DLD1 (cell line): Measurements from ENCODE around the gene SAMD8.

Source experiments
- in situ Hi-C: cut with HindIII; loops from 2 replicates; pipeline ENCODE4 v1.10.0; 2017; ENCODE audit warnings: low sequenced_read_pairs

The SAMD8 gene

DNA sequence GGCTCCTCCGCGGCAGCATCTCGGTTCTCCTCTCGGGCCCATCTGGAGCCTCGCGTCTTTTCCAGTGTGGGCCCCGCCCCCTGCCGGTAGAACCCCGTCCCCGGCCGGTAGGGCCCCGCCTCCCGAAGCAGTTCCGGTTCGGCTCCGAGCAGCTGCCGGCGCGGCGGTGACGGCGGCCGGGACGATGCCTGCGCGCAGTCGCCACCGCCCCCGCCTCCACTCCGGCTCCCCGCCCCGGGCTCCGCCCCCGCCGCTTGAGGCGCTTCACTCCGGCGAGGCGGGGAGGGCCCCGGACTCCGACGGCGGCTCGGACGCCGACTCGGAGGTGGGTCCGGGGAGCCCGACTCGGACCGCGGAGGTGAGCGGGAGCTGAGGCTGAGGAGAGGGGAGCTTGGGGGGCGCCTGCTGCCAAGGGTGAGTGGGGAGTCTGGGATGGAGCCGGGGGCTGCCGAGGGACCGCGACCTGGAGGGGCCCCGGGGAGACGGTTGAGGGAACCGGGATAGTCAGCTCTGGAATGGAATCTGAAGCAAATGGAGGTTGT is at the start of gene SAMD8:
Gene SAMD8 (plus strand): TSS at position 292 of the 542 bp plus-strand sequence. CDS start 38,873 bp downstream, outside the sequence.
- in situ Hi-C loops, result no loop called here

DNA sequence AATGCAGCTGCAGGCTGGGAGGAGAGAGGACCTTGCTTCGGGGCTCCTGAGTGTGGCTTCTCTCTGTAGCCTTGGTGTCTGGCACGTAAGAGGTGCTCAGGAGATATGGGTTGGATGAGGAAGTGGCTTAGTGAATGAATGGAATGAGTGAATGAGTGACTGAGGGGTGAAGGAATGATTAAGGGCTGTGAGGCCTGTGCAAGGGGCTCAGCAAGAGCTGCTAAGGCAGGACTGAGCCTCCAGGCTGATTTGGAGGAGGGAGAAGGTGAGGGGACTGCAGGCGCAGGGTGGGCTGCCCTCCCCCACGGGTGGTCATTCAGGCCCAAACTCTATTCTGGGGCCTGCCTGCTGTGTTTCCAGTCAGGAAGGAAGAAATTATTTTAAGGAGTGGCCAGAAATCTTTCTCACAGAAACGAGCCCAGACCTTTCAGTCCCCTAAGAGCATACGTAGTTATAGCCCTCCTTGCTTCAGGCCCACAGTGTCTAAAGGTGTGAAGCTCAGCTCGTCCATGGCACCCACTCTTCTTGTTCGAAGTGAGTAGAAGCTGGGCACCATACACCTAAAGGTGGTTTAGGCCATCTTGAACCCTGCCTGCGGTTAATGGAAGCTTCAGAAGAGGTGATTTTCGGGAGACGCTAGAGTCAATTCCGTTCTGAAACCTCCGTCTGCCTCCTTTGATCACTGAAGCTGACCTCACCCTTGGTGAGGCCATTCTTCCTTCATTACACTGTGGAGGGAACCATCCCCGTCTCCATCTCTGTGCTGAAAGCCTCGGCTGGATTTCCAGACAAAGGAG is 49.5 kb upstream of the SAMD8 start:
- in situ Hi-C loops, result no loop called here

- in situ Hi-C loops, result no loop called here
Observed at GRCh38 chr10:75062506-75063299, 48.8 kb upstream of the SAMD8 start.

GRCh38 chr10:75063461-75064230 is 47.8 kb upstream of the SAMD8 start:
- in situ Hi-C loops, result no loop called here

- in situ Hi-C loops, result no loop called here
Observed at GRCh38 chr10:75065076-75065475, 46.4 kb upstream of the SAMD8 start.

- in situ Hi-C loops, result no loop called here
Observed at GRCh38 chr10:75066271-75066670, 45.2 kb upstream of the SAMD8 start.

GRCh38 chr10:75067272-75067671 is 44.2 kb upstream of the SAMD8 start:
- in situ Hi-C loops, result no loop called here

DNA sequence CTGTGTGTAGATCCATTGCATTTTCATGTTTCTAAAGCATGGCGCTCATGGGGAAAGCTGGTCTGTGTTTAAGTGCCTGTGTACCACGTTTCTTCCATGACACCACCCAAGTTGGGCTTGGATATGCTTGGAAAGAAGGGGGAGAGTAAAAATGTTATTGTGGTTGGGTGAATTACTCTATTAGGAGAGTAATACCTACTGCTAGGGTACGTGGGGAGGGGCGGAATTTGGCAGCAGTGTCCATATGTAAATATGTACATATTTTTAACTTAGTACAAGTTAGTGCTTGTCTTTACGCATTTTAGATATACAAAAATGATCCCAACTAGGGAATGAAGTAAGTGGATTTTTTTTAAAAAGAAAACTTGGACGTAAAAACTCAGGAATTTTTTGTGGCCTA is 42.9 kb upstream of the SAMD8 start:
- in situ Hi-C loops, result no loop called here

DNA sequence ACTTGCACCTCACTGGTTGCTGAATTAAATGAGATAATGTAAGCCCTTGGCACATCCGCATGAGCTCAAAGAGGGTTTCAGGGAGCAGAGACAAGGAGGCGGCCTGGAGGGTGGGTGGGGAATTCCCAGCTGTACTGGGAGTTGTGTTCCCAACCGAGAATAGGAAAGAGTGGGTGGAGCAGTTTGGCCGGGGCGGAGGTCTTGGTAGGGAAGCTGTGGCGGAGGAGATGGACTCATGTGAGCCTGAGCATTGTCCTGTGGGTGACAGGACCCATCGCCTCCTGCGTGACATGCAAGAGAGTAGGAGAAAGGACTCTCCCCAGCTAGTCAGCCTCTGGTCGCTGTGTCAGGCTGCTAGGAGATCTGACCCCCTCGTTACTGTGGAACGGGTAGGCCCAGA is 41.0 kb upstream of the SAMD8 start:
- in situ Hi-C loops, result no loop called here

DNA sequence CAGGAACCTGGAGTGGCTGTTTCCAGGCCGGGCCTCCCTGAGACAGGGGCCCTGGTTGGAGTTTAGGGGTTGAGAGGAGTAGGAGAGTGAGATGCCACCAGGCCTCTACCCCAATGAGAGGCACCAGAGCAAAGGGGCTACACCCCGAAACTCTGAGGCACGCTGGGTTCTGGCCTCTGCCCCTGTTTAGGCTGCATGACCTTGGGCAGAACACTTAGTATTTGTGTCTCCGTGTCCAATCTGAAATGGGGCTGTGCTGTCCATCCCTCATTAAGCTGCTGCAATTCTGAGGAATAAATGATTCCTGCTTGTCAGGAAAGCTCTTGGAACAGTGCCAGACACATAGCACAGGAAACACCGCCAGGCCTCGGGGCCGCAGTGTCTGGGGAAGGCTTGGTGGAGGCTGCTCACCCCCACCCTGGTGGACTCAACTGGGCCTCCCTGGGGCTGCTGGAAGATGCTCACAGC is 40.5 kb upstream of the SAMD8 start:
- in situ Hi-C loops, result no loop called here

GRCh38 chr10:75071756-75072155 is 39.7 kb upstream of the SAMD8 start:
- in situ Hi-C loops, result no loop called here

DNA sequence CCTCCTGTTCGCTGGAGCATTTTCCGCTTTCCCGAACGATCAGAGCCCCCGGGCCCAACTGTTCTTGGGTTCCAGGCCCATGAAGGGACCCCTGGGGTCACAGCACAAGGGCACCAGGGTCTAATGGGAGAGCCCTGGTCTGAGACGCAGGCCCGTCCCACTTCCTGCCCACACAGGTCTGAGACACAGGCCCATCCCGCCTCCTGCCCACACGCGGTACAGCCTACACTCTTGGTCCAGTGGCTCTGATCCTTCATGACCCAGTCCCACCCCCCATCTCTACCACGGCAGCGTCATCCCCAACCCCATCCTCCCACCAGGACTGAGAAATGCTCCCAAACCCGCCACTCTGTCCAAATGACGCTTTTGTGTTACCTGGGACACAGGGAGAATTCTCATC is 38.7 kb upstream of the SAMD8 start:
- in situ Hi-C loops, result no loop called here

DNA sequence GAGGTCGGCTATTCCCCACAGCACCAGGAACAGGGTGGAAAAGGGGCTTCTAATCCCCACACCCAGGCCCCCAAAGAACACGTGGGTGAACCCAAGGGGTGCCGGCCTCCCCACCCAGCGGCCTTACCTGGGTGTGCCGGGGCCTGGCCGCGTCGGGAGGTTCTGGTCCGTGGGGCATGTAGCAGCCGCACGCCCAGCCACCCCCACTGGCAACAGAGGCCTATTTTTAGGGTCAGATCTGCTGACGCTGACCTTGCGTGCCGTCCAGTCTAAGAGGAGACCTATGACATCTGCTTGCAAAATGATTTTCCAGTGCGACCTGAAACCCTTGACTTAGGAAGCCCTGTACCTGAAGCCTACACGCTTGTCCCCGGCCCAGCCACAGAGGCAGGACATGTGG is 38.0 kb upstream of the SAMD8 start:
- in situ Hi-C loops, result no loop called here

- in situ Hi-C loops, result no loop called here
Observed at GRCh38 chr10:75074711-75075445, 36.6 kb upstream of the SAMD8 start.

DNA sequence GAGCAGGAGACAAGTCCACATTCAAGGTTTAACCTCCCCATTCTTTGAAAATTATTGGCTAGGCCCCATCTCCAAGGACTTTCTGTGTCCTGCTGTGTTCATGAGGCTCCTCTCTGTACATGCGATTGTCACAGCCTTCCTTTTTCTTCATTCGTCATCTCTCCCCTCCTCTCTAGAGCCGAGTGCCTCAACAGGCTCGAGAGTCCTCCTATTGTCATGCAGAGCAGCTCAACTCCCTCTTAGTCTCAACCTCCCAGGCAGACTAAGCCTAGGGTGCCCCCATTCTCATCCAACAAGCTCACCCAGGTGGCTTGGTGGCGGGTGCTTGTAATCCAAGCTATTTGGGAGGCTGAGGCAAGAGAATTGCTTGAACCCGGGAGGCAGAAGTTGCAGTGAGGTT is 35.1 kb upstream of the SAMD8 start:
- in situ Hi-C loops, result no loop called here

DNA sequence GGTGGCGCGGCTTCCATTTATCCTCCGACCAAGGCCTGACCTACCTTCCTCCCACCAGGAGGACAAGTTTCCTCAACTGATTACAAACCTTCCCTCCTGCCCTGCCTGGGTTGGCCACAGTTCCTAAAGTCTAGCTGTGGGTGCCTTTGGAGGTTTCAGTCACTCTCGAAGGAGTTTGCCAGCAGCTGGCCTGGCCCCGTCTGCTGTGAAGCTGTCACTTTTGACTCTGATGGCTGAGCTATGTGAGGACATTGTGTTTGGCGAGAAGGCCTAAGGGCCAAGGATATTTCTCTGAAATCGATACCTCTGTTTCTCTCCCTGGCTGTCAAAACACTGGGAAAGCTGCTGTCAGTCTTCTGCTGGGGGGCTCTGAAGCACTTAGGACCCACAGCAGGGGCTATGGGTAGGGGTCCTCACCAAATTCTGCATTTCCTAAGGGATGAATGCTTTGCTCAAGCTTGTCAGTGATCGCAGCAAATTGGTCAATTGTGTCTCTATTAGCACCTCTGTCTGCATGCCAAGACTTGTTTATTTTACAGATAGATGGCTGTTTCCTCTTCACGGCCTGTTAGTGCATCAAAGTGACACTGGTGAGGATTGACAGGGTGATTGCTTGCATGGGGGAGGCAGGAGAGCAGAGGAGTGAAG is 31.9 kb upstream of the SAMD8 start:
- in situ Hi-C loops, result no loop called here

DNA sequence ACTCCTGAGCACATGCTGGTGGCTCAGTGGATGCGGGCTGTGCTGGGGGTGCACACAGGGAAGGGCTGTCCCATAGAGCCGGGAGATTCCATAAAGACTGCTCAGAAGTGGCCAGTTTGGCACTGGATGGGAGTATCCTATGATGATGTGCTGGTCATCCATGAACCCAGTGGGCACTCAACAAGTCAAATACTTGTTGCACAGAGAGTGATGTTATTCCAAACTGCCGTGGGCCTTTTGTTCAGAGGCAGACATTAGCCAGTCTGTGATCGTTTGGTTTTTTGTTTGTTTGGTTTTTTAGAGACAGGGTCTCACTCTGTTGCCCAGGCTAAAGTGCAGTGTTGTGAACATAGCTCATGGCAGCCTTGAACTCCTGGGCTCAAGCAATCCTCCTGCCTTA is 30.9 kb upstream of the SAMD8 start:
- in situ Hi-C loops, result no loop called here

GRCh38 chr10:75081379-75081778 is 30.1 kb upstream of the SAMD8 start:
- in situ Hi-C loops, result no loop called here

GRCh38 chr10:75083972-75084833 is 27.3 kb upstream of the SAMD8 start:
- in situ Hi-C loops, result no loop called here
